Renal cortex interstitium (tissue), 11 donors: Measurements from ENCODE around the gene MACROD2. TPM values are rescaled to one million over a fixed set of nuclear protein-coding genes. Genes with fewer than 3 reads are reported as not detected.
"Not testable (repeated sequence)": the region's sequence is repeated elsewhere in the genome, so short reads cannot be mapped to it uniquely, and the experiment has no call there.

Experiments used
- DNase-seq, 11 donors: peaks; one replicate each; pipeline ENCODE4 v3.0.0-alpha.2; 2013; ENCODE audit warnings: low read depth in 9 of 11, low spot score in 4 of 11; ENCODE audit errors: extremely low read depth in 1 of 11
- polyA plus RNA-seq, 3 donors: library from polyadenylated mRNA; unstranded; fragments of 120-200 nt; gene quantifications; one replicate each; pipeline ENCODE4 v1.2.1, GENCODE V29; 2013; ENCODE audit not compliant: insufficient read length in 3 of 3

The MACROD2 gene
- polyA plus RNA-seq, 3 donors, result 12.2 to 14.6 (median 14.0) TPM

DNA sequence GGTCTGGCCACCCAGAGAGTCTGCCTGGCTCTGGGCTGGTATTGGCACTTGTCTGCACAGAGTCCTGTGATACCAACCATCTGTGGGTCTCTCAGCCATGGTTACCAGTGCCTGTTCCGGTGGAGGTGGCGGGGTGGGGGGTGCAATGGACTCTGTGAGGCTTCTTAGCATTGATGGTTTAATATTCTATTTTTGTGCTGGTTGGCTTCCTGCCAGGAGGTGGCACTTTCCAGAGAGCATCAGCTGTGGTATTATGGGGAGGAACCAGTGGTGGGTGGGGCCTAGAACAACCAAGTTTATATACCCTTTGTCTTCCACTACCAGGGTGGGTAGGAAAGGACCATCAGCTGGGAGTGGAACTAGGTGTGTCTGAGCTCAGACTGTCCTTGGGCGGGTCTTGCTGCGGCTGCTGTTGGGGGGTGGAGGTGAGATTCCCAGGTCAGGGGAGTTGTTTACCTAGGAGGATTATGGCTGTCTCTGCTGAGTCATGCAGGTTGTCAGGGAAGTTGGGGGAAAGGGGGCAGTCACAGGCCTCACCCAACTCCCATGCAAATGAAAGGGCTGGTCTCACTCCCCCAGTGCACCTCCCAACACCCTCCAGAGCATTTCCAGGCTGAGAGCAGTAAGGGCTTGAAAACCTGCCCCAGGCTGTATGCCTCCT is 224.6 kb downstream of the MACROD2 start:
- no peak for DNase-seq

DNA sequence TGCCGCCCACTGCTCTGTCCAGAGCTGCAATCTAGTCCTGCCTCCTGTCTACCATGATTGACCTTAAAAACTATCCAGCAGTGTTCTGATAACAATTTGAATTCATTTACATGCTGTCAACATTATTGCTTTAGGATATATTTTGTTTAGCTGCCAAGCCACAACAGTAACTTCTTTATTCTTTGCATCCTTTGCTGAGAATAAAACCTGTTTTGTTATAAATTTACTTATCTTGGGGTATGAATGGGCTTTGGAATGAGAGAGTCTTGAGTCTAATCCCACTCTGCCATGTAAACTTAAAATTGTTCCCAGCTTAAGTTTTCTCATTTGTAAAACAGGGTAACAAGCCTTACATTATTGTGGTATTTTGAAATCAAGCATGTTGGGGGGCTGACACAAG is 225.7 kb downstream of the MACROD2 start:
- no peak for DNase-seq

GRCh38 chr20:14223806-14224205 is 228.5 kb downstream of the MACROD2 start:
- no peak for DNase-seq

DNA sequence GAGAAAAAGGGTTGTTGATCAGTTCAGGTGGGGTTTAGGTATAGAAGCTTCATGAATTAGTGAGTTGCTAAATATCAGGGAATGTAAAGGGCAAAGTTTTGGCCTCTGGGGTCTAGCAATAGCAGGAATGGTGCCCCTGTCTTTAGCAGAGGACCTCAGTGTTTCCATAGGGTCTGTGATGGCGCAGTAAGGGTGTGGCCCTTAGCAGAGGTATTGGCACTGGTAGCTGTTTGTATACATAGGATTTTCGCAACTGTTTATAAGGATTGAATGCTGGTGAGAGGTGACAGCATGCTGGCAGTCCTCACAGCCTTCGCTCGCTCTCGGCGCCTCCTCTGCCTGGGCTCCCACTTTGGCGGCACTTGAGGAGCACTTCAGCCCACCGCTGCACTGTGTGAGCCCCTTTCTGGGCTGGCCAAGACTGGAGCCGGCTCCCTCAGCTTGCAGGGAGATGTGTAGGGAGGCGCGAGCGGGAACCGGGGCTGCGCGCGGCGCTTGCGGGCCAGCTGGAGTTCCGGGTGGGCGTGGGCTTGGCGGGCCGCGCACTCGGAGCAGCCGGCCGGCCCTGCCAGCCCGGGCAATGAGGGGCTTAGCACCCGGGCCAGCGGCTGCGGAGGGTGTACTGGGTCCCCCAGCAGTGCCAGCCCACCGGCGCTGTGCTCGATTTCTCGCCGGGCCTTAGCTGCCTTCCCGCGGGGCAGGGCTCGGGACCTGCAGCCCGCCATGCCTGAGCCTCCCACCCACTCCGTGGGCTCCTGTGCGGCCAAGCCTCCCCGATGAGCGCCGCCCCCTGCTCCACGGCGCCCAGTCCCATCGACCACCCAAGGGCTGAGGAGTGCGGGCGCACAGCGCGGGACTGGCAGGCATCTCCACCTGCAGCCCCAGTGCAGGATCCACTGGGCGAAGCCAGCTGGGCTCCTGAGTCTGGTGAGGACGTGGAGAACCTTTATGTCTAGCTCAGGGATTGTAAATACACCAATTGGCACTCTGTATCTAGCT is 231.0 kb downstream of the MACROD2 start:
- DNase-seq, result not testable (repeated sequence)

DNA sequence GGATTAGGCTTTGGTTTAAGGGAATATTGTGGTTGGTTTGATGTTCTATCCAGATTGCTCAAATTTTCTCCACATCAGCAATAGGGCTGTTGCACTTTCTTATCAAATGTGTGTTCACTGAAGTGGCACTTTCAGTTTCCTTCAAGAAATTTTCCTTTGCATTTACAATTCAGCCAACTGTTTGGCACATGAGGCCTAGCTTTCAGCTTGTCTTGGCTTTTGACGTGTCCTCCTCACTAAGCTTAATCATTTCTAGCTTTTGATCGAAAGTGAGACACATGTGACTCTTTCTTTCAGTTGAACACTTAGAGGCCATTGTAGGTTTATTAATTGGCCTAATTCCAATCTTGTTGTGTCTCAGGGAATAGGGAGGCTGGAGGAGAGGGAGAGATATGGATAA is 237.3 kb downstream of the MACROD2 start:
- DNase-seq, result no peak

DNA sequence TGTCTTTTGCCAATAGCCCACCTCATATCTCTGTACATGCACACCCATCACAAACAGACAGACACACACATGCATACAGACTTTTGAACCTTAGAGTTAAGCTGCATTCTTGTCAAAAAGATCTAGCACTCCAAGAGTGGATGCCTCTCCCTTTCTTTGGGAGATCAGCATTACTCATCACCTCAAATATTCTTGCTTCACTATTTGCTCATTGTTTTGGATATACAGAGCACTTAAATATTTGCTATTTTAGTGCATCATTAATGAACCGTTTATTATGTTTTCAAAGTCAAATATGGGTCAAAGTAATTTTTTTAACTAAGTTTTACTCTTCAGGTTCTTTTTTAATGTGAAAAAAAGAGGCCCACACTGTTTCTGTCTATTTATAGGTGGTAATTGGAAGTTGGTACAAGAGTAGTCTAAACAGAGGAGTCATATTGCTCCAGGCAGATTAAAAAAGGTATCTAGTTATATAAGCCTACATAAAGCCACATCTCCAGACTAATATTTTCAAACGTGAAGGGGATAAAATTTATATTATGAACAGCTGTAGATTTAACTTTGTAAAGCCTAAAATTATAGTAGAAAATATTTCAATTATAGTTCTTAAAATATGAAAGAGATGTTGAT is 239.5 kb downstream of the MACROD2 start:
- DNase-seq, result no peak

- DNase-seq, result no peak
These were observed 240.0 kb downstream of the MACROD2 start for GRCh38 chr20:14235355-14235754.

DNA sequence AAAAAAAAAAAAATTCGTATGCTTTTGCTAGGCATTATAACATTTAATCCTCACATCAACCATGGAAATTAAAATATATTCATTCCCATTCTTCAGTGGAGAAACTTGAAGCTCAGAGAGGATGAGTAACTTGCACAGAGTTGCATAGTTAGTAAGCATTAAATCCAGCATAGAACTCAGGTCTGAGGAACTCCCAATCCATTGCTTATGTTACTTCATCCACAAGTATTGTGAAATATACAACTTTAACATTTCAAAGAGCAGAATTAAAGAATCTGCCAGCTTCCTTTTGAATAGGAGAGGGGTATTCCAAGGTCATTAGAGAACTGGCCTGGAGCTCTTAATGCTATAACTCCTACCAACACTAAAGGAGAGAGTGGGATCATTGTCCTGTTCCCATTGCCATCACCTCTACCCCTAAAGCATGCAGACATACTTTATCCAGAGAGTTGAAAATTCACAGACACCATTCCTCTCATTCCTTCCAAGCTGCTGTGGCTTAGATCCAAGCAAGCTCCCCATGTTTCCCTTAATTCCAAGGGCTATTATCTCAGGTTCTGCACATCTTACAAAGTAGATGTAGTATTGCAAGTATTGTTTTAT is 250.2 kb downstream of the MACROD2 start:
- DNase-seq, result no peak

GRCh38 chr20:14259689-14260088 is 264.4 kb downstream of the MACROD2 start:
- peak in 2 of 11 donors; percentile 2 to 5 for DNase-seq

- no peak for DNase-seq
These were observed 265.1 kb downstream of the MACROD2 start for GRCh38 chr20:14260367-14260766.

GRCh38 chr20:14264869-14265268 is 269.6 kb downstream of the MACROD2 start:
- no peak for DNase-seq

DNA sequence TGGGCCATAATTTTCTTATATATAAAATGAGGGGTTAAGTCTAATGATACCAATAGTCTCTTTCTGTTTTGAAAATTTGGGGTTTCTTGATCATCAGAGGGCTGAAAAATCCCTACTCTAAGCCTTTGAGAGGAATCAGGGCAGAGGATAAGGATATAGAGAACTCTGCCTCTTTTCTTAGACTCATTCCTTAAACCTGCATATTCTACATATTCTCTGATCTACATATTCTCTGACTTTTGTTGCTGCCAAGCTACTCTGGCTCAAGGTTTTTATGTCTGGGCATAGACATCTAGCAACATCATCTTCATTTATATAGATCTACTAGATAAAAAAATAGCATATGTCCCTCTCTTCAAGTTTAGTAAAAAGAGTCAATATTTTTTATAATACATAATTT is 270.9 kb downstream of the MACROD2 start:
- DNase-seq, result no peak

DNA sequence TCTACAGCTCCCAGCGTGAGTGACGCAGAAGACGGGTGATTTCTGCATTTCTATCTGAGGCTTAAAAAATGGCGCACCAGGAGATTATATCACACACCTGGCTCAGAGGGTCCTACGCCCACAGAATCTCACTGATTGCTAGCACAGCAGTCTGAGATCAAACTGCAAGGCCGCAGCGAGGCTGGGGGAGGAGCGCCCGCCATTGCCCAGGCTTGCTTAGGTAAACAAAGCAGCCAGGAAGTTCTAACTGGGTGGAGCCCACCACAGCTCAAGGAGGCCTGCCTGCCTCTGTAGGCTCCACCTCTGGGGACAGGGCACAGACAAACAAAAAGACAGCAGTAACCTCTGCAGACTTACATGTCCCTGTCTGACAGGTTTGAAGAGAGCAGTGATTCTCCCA is 275.4 kb downstream of the MACROD2 start:
- DNase-seq, result not testable (repeated sequence)

DNA sequence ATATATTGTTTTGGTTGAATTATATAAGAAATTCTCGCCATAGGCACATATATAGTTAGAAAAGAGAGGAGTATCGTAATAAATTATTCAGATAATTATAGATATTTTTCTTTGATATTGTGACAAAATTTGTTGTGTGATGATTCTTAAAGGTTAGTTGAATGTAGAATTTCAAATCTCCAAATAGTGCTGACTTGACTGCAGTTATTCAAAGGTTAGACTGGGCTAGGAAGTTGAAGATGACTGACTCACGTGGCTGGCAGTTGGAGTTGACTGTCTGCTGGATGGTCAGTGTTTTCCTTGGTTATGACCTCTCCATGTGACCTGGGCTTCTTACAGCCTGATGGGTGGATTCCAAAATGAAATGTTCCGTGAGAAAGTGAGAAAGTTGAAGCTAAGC is 286.8 kb downstream of the MACROD2 start:
- no peak for DNase-seq

DNA sequence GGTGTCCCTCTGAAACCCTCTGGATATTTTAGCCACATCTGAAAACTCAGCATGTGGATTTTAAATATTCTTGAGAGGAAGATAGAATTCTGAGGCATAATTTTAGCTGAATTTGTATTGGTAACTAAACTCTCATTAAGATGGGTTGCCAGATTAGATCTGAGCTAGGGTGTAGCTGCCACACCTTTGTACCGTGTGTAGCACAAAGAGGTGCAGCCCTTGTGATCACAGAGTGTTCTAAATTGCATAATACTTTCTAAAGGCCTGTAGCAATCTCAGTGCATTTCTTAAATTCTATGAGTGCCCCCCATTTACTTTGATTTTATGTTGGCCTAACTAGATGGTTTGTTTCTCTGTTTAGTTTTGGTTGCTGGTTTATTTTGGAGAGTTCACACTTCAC is 289.1 kb downstream of the MACROD2 start:
- DNase-seq, result no peak

DNA sequence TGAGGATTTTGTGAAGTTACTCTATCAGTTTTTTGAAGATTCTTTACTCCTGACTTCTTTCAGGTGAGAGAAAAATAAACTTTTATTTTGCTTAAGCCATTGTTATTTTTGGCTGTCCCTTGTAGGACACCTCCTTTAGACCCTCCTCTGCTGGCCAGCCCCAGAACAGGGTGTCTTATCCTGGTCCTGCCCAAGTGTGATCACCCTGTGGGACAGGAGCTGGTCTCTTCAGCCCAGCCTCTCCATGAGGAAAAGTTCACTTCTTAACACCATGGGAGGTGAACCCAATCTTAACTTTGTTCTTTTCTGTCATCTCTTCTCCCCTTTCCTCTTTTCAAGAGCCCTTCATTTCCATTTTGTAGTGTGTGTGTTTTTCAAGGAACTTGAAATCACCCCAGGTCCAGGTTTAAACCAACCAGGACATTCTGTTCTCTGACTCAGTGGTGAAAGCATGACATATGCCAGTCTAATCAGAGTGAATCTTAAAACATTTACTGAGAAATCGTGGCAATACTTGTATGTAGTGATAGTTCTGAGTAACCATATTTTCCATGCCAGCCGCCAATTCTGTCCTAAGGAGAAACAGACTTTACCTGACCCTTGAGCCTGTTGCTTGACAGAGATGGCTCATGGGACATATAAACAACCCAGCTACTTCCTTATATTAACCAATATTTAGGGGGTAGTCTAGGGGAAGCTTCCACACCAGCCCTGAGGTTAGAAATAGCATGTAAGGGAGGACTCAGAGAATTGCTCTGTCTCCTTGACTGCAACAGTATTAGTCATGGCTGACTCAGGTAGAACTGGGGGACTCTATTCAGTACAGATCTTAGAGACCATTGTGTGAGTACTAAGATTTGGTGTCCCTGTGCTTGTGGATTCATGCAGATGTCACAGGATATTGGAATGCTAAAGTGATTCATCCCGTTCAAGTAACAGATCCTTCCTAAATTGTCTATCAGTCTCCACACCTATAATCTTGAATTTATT is 293.3 kb downstream of the MACROD2 start:
- no peak for DNase-seq

DNA sequence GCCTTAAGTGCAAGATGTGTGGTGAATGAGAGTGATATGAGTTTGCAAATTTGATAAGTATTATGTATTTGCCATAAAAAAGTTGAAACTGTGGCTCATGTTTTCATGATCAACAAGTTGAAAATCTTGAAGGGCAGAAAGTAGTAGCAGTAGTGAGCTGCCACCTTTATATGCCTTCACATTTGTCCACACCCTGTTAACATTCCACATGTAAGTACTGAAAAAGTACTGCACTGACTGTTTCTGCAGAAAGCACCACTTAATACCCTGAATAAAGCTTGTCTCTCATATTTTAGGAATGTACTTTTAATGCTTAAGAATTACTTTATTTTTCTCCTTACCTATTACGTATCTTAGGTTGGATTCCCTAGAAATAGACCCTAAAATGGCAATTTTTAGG is 296.2 kb downstream of the MACROD2 start:
- no peak for DNase-seq

- DNase-seq, result no peak
These were observed 299.9 kb downstream of the MACROD2 start for GRCh38 chr20:14295238-14295637.
